ENCODE results near the gene ATXN2. TPM values are rescaled to one million over a fixed set of nuclear protein-coding genes. Genes with fewer than 3 reads are reported as not detected.

The ATXN2 gene
- total RNA-seq, 3 donors from 2014 or later = 36.6 to 66.2 (median 64.0) TPM

DNA sequence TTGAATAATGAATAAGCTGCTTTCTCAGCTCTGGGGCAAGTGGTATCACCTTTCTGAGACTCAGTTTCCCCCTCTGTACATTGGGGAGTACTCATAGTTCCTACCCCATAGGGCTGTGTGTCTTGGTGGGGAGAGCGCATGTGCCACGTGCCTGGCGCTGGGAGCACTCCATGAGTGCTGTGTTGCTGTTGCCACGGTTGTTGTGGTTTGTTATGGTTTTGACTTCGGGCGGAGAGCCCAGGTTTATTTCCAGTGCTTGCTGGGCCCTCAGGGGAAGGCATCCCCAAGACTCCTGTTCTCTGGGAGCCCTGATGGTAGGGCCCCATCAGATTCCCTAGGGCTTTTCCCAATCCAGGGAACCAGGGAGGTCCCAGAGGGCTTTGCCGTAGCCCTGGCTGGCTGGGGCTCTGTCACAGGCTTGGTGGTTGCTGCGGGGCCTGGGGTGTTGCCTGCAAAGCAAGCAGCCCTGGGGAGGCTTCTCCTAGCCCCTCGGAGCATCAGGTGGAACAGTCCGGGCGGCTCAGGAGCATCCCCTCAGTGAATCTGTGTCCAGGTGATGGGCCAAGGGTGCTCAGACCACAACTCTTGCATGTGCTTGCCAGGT is 174.8 kb downstream of the ATXN2 start:
- H3K27ac ChIP-seq = no peak overlapping the region
- no peaks in the 10 kb centered on the region for H3K27me3 ChIP-seq
- no peaks in the 10 kb centered on the region for H3K9me3 ChIP-seq
- TF ChIP-seq, protein P1, sequence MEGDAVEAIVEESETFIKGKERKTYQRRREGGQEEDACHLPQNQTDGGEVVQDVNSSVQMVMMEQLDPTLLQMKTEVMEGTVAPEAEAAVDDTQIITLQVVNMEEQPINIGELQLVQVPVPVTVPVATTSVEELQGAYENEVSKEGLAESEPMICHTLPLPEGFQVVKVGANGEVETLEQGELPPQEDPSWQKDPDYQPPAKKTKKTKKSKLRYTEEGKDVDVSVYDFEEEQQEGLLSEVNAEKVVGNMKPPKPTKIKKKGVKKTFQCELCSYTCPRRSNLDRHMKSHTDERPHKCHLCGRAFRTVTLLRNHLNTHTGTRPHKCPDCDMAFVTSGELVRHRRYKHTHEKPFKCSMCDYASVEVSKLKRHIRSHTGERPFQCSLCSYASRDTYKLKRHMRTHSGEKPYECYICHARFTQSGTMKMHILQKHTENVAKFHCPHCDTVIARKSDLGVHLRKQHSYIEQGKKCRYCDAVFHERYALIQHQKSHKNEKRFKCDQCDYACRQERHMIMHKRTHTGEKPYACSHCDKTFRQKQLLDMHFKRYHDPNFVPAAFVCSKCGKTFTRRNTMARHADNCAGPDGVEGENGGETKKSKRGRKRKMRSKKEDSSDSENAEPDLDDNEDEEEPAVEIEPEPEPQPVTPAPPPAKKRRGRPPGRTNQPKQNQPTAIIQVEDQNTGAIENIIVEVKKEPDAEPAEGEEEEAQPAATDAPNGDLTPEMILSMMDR (IDR thresholded peaks at IDR 0.05) = no peak
- H3K4me1 ChIP-seq = no peaks in the 10 kb centered on the region
- intact Hi-C loops (cut with DNase I; ENCODE audit: low total_unique reads) = no loop called here
- no peak overlapping the region for H3K4me3 ChIP-seq
- DNase-seq (ENCODE audit: low spot score in 2 of 2) = no peak
- H3K36me3 ChIP-seq = no peaks in the 10 kb centered on the region

DNA sequence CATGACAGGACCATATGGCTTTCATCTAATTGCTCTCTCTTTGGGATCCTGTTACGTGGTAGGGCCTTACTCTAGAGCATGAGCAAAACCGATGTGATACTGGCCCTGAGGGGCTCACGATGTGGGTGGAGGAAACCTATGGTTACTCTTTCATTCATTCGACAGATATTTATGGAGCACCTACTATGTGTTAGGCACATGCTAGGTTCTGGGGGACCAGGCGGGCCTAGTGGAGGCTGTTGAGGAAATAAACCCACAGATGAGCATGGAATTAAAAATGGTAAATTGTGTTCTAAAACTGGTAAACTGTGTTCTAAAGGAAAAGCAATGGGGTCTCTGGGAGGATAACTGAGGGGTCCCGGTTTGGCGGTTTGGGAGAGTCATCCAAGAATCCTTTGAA is 178.6 kb downstream of the ATXN2 start:
- Histone ChIP-seq H3K27ac (no peak overlapping the region), H3K4me1 (no peaks in the 10 kb centered on the region), H3K4me3 (no peak overlapping the region), H3K27me3 (no peaks in the 10 kb centered on the region), H3K36me3 (no peaks in the 10 kb centered on the region), H3K9me3 (no peaks in the 10 kb centered on the region)
- no peak for DNase-seq (ENCODE audit: low spot score in 2 of 2)
- intact Hi-C loops (cut with DNase I; ENCODE audit: low total_unique reads) = no loop called here
- TF ChIP-seq, protein P1 (IDR thresholded peaks at IDR 0.05) = no peak
- TF ChIP-seq POLR2A (IDR thresholded peaks at IDR 0.05) (no peak), POLR2AphosphoS5 (IDR thresholded peaks at IDR 0.05) (no peak)

DNA sequence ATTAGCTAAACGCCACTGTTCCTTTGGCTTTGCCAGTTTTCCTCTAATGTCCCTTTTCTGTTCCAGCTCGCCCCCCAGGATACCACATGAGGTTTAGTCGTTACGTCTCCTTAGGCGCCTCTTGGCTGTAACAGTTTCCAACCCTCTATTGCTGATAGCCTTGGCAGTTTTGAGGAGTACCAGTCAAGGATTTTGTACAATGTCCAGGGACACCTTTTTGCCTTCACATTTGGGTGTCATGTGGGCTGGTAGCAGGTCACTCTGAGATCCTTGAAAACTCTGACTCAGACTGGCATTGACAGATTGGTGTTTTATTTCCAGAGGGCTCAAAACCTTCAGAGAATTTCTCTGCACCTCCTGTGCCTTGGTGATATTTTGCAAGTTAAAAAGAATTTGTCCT is 179.3 kb downstream of the ATXN2 start:
- Histone ChIP-seq H3K4me3 (no peak overlapping the region), H3K4me1 (no peaks in the 10 kb centered on the region), H3K9me3 (no peaks in the 10 kb centered on the region), H3K27ac (no peak overlapping the region), H3K27me3 (no peaks in the 10 kb centered on the region), H3K36me3 (no peaks in the 10 kb centered on the region)
- DNase-seq (ENCODE audit: low spot score in 2 of 2) = no peak
- TF ChIP-seq POLR2A (IDR thresholded peaks at IDR 0.05) = no peak
- no peak for TF ChIP-seq POLR2AphosphoS5 (IDR thresholded peaks at IDR 0.05)
- TF ChIP-seq, protein P1 (IDR thresholded peaks at IDR 0.05) = no peak
- intact Hi-C loops (cut with DNase I; ENCODE audit: low total_unique reads) = no loop called here

DNA sequence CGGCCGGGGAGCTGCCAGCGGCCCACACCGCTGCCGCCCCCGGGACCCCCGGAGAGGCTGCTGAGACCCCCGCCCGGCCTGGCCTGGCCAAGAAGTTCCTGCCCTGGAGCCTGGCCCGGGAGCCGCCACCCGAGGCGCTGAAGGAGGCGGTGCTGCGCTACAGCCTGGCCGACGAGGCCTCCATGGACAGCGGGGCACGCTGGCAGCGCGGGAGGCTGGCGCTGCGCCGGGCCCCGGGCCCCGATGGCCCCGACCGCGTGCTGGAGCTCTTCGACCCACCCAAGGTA is 180.6 kb downstream of the ATXN2 start:
- H3K9me3 ChIP-seq = no peaks in the 10 kb centered on the region
- no peak overlapping the region for H3K27ac ChIP-seq
- H3K27me3 ChIP-seq = no peaks in the 10 kb centered on the region
- intact Hi-C loops (cut with DNase I; ENCODE audit: low total_unique reads) = no loop called here
- peaks cover 0 to 5% of the 10 kb centered on the region in 2 donors for H3K4me1 ChIP-seq
- no peaks in the 10 kb centered on the region for H3K36me3 ChIP-seq
- no peak for DNase-seq (ENCODE audit: low spot score in 2 of 2)
- H3K4me3 ChIP-seq = no peak overlapping the region
- TF ChIP-seq, protein P1 (IDR thresholded peaks at IDR 0.05) = no peak
- TF ChIP-seq POLR2A (IDR thresholded peaks at IDR 0.05) (no peak), POLR2AphosphoS5 (IDR thresholded peaks at IDR 0.05) (no peak)

DNA sequence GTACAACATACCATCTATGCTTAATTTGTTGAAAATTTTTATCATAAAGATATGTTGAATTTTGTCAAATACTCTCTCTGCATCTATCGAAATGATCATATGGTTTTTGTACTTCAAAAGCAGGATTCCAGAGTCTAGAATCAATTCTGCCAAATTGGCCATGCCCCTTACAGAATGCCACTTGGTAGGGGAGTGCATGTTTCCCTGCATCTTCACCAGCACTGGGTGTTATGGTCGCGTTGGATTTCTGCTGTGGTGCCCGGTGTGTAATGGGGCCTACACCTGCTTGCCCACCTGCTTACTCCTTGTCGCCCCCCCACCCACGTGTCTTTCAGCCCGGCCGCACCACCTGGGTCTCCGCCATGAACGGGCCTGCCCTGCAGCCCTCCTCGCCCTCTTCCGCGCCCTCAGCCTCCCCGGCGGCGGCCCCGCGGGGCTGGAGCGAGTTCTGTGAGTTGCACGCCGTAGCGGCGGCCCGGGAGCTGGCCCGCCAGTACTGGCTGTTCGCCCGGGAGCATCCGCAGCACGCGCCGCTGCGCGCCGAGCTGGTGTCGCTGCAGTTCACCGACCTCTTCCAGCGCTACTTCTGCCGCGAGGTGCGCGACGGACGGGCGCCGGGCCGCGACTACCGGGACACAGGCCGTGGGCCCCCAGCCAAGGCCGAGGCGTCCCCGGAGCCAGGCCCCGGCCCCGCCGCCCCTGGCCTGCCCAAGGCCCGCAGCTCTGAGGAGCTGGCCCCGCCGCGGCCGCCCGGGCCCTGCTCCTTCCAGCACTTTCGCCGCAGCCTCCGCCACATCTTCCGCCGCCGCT is 181.1 kb downstream of the ATXN2 start:
- DNase-seq (ENCODE audit: low spot score in 2 of 2) = no peak
- Histone ChIP-seq H3K4me1 (peaks cover 0 to 7% of the 10 kb centered on the region in 2 donors), H3K9me3 (no peaks in the 10 kb centered on the region), H3K27ac (no peak overlapping the region), H3K4me3 (no peak overlapping the region), H3K36me3 (no peaks in the 10 kb centered on the region), H3K27me3 (no peaks in the 10 kb centered on the region)
- TF ChIP-seq, protein P1 (IDR thresholded peaks at IDR 0.05) = no peak
- TF ChIP-seq POLR2A (IDR thresholded peaks at IDR 0.05) (no peak), POLR2AphosphoS5 (IDR thresholded peaks at IDR 0.05) (no peak)
- intact Hi-C loops (cut with DNase I; ENCODE audit: low total_unique reads) = no loop called here

Measured in breast epithelium (tissue), 4 donors.